CD4-positive, CD25-positive, alpha-beta regulatory T cell (primary cell): Measurements from ENCODE around the gene ETV6. TPM values are rescaled to one million over a fixed set of nuclear protein-coding genes. Genes with fewer than 3 reads are reported as not detected.
A peak's percentile ranks its signal among the peaks of the same experiment; 100 is the strongest.

Source experiments
- ATAC-seq, 2 donors: fragments of 150-1000 bp; cut with Tn5 transposase; one replicate each; pipeline ENCODE4 v1.10.0; 2021; ENCODE audit warnings: low read depth in 2 of 2, moderate number of reproducible peaks in 2 of 2, moderate library complexity in 1 of 2
- DNase-seq, 3 donors: peaks; one replicate each; pipeline versions ENCODE4 v3.0.0 to v3.0.0-alpha.2; 2012 to 2022; ENCODE audit warnings: mixed read lengths in 1 of 3
- H3K27ac ChIP-seq: one replicate; pipeline ENCODE4 v1.7.0; 2013; ENCODE audit warnings: mild to moderate bottlenecking, low read length; ENCODE audit not compliant: insufficient read depth, poor library complexity, severe bottlenecking
- H3K27me3 ChIP-seq: one replicate; pipeline ENCODE4 v1.7.0; 2013; ENCODE audit warnings: low read length; ENCODE audit not compliant: control insufficient read depth, insufficient read depth
- H3K36me3 ChIP-seq: one replicate; pipeline ENCODE4 v1.7.0; 2013; ENCODE audit warnings: mild to moderate bottlenecking, low read length, moderate library complexity; ENCODE audit not compliant: control insufficient read depth, insufficient read depth
- H3K4me1 ChIP-seq: 2 replicates; pipeline ENCODE4 v1.7.0; 2013; ENCODE audit warnings: mild to moderate bottlenecking, low read length; ENCODE audit not compliant: insufficient read depth, control insufficient read depth, poor library complexity, severe bottlenecking
- H3K4me3 ChIP-seq: one replicate; pipeline ENCODE4 v1.7.0; 2013; ENCODE audit warnings: low read depth, mild to moderate bottlenecking, low read length, moderate library complexity
- H3K9me3 ChIP-seq, 2 experiments: 1 replicate in 1 of 2; 2 replicates in 1 of 2; pipeline ENCODE4 v1.7.0; 2013; ENCODE audit warnings: low read length in 2 of 2, mild to moderate bottlenecking in 1 of 2, moderate library complexity in 1 of 2; ENCODE audit not compliant: control insufficient read depth in 2 of 2
- H3K27ac Mint-ChIP-seq, 3 donors: one replicate each; pipeline ENCODE4 v1.8.0; 2020 to 2022; ENCODE audit warnings: mild to moderate bottlenecking in 3 of 3, mixed read lengths in 3 of 3, moderate library complexity in 2 of 3
- H3K27me3 Mint-ChIP-seq: one replicate; pipeline ENCODE4 v1.8.0; 2022; ENCODE audit warnings: mild to moderate bottlenecking, mixed read lengths
- H3K36me3 Mint-ChIP-seq: one replicate; pipeline ENCODE4 v1.8.0; 2020; ENCODE audit warnings: mixed read lengths
- H3K4me1 Mint-ChIP-seq, 4 donors: one replicate each; pipeline ENCODE4 v1.8.0; 2020 to 2022; ENCODE audit warnings: mixed read lengths in 4 of 4, mild to moderate bottlenecking in 1 of 4
- H3K4me3 Mint-ChIP-seq, 4 donors: one replicate each; pipeline ENCODE4 v1.8.0; 2020 to 2022; ENCODE audit warnings: mild to moderate bottlenecking in 4 of 4, mixed read lengths in 4 of 4, moderate library complexity in 3 of 4
- H3K9me3 Mint-ChIP-seq, 7 donors: one replicate each; pipeline ENCODE4 v1.8.0; 2020 to 2022; ENCODE audit warnings: mixed read lengths in 7 of 7, mild to moderate bottlenecking in 3 of 7, moderate library complexity in 2 of 7
- polyA plus RNA-seq, 4 donors: library from polyadenylated mRNA; unstranded; fragments of 300-500 nt; fragmentation: Illumina TruSeq; gene quantifications; one replicate each; pipeline ENCODE4 v1.2.3, GENCODE V29; 2021
- total RNA-seq: library from RNA; stranded (reverse); gene quantifications from one replicate; pipeline ENCODE4 v1.2.3, GENCODE V29; 2022

The ETV6 gene
- total and polyA plus RNA-seq, 5 donors from 2014 or later = 2.5 to 62.5 (median 4.1) TPM

GRCh38 chr12:11833174-11833895, 183.9 kb downstream of the ETV6 start:
- no peaks in the 10 kb centered on the region for H3K27me3 Mint-ChIP-seq
- H3K4me1 Mint-ChIP-seq = peaks cover 6 to 22% (median 10%) of the 10 kb centered on the region in 4 donors
- H3K27me3 ChIP-seq = no peaks in the 10 kb centered on the region
- H3K4me3 Mint-ChIP-seq = no peak overlapping the region
- no peak overlapping the region for H3K27ac Mint-ChIP-seq
- no peaks in the 10 kb centered on the region for H3K9me3 ChIP-seq
- H3K36me3 ChIP-seq = peaks cover 4% of the 10 kb centered on the region
- H3K9me3 Mint-ChIP-seq = no peaks in the 10 kb centered on the region
- DNase-seq (no peak), ATAC-seq (no peak)
- H3K4me3 ChIP-seq = no peak overlapping the region
- peaks cover 10% of the 10 kb centered on the region for H3K36me3 Mint-ChIP-seq
- H3K4me1 ChIP-seq = no peaks in the 10 kb centered on the region
- no peak overlapping the region for H3K27ac ChIP-seq

- Mint-ChIP-seq H3K9me3 (no peaks in the 10 kb centered on the region), H3K36me3 (peaks cover 13% of the 10 kb centered on the region), H3K27me3 (no peaks in the 10 kb centered on the region), H3K4me1 (peaks cover 6 to 22% (median 10%) of the 10 kb centered on the region in 4 donors), H3K4me3 (no peak overlapping the region), H3K27ac (no peak overlapping the region)
- Histone ChIP-seq H3K27me3 (no peaks in the 10 kb centered on the region), H3K36me3 (peaks cover 5% of the 10 kb centered on the region), H3K27ac (no peak overlapping the region), H3K9me3 (no peaks in the 10 kb centered on the region), H3K4me3 (no peak overlapping the region), H3K4me1 (no peaks in the 10 kb centered on the region)
- DNase-seq (no peak), ATAC-seq (no peak)
Observed at GRCh38 chr12:11834104-11834812, 184.8 kb downstream of the ETV6 start.

- H3K4me3 Mint-ChIP-seq = no peak overlapping the region
- Histone ChIP-seq H3K27me3 (no peaks in the 10 kb centered on the region), H3K4me1 (no peaks in the 10 kb centered on the region), H3K27ac (no peak overlapping the region), H3K36me3 (peaks cover 10% of the 10 kb centered on the region), H3K4me3 (no peak overlapping the region), H3K9me3 (no peaks in the 10 kb centered on the region)
- ATAC-seq = no peak
- H3K4me1 Mint-ChIP-seq = peaks cover 6 to 22% (median 10%) of the 10 kb centered on the region in 4 donors
- peaks cover 18% of the 10 kb centered on the region for H3K36me3 Mint-ChIP-seq
- no peaks in the 10 kb centered on the region for H3K9me3 Mint-ChIP-seq
- no peak for DNase-seq
- no peaks in the 10 kb centered on the region for H3K27me3 Mint-ChIP-seq
- H3K27ac Mint-ChIP-seq = peak overlapping the region in 1 of 3 donors; percentile 36
Observed at GRCh38 chr12:11834931-11835330, 185.5 kb downstream of the ETV6 start.

GRCh38 chr12:11836282-11837151, 187.0 kb downstream of the ETV6 start:
- no peaks in the 10 kb centered on the region for H3K9me3 ChIP-seq
- peak overlapping the region in 1 of 4 donors; percentile 11 for H3K4me3 Mint-ChIP-seq

GRCh38 chr12:11837216-11837934, 187.9 kb downstream of the ETV6 start:
- Histone ChIP-seq H3K9me3 (no peaks in the 10 kb centered on the region), H3K27ac (no peak overlapping the region), H3K4me3 (no peak overlapping the region), H3K27me3 (no peaks in the 10 kb centered on the region), H3K36me3 (peaks cover 23% of the 10 kb centered on the region), H3K4me1 (no peaks in the 10 kb centered on the region)
- DNase-seq (no peak), ATAC-seq (no peak)
- Mint-ChIP-seq H3K27ac (peak overlapping the region in 1 of 3 donors; percentile 78), H3K27me3 (no peaks in the 10 kb centered on the region), H3K4me3 (no peak overlapping the region), H3K36me3 (peaks cover 33% of the 10 kb centered on the region), H3K4me1 (peaks cover 6 to 22% (median 10%) of the 10 kb centered on the region in 4 donors), H3K9me3 (no peaks in the 10 kb centered on the region)

More at GRCh38 chr12:11836282-11837151, 187.0 kb downstream of the ETV6 start:
- Mint-ChIP-seq H3K4me1 (peaks cover 6 to 22% (median 10%) of the 10 kb centered on the region in 4 donors), H3K27me3 (no peaks in the 10 kb centered on the region), H3K27ac (peak overlapping the region in 2 of 3 donors; percentile 65 to 78), H3K36me3 (peaks cover 33% of the 10 kb centered on the region), H3K9me3 (no peaks in the 10 kb centered on the region)
- ATAC-seq = peak; percentile 51 to 72
- Histone ChIP-seq H3K4me1 (no peaks in the 10 kb centered on the region), H3K27me3 (no peaks in the 10 kb centered on the region), H3K4me3 (no peak overlapping the region), H3K36me3 (peaks cover 23% of the 10 kb centered on the region), H3K27ac (no peak overlapping the region)
- DNase-seq = no peak

- Histone ChIP-seq H3K4me1 (no peaks in the 10 kb centered on the region), H3K4me3 (no peak overlapping the region), H3K9me3 (no peaks in the 10 kb centered on the region), H3K27me3 (no peaks in the 10 kb centered on the region), H3K27ac (no peak overlapping the region), H3K36me3 (peaks cover 25% of the 10 kb centered on the region)
- H3K36me3 Mint-ChIP-seq = peaks cover 44% of the 10 kb centered on the region
- ATAC-seq (no peak), DNase-seq (no peak)
- H3K27me3 Mint-ChIP-seq = no peaks in the 10 kb centered on the region
- no peaks in the 10 kb centered on the region for H3K9me3 Mint-ChIP-seq
- H3K4me1 Mint-ChIP-seq = peaks cover 6 to 22% (median 10%) of the 10 kb centered on the region in 4 donors
- H3K27ac Mint-ChIP-seq = peak overlapping the region in 1 of 3 donors; percentile 52
- H3K4me3 Mint-ChIP-seq = no peak overlapping the region
Observed at GRCh38 chr12:11838403-11838802, 188.9 kb downstream of the ETV6 start.

- peak overlapping the region in 1 of 3 donors; percentile 47 for H3K27ac Mint-ChIP-seq
- no peak for DNase-seq
- H3K27me3 ChIP-seq = no peaks in the 10 kb centered on the region
- peaks cover 44% of the 10 kb centered on the region for H3K36me3 Mint-ChIP-seq
- peaks cover 6 to 17% (median 10%) of the 10 kb centered on the region in 4 donors for H3K4me1 Mint-ChIP-seq
- H3K9me3 Mint-ChIP-seq = no peaks in the 10 kb centered on the region
- ATAC-seq = no peak
- H3K27ac ChIP-seq = no peak overlapping the region
- H3K36me3 ChIP-seq = peaks cover 28% of the 10 kb centered on the region
- H3K27me3 Mint-ChIP-seq = no peaks in the 10 kb centered on the region
- no peak overlapping the region for H3K4me3 Mint-ChIP-seq
- H3K4me3 ChIP-seq = no peak overlapping the region
- H3K4me1 ChIP-seq = no peaks in the 10 kb centered on the region
- H3K9me3 ChIP-seq = no peaks in the 10 kb centered on the region
Observed at GRCh38 chr12:11839091-11839641, 189.7 kb downstream of the ETV6 start.
